Measurements from ENCODE around the gene ZNF644.

GRCh38 chr1:90995311-90995894, 26.4 kb downstream of the ZNF644 start:
- TF ChIP-seq POLR2A (IDR thresholded peaks at IDR 0.05) (no peak), CTCF (IDR thresholded peaks at IDR 0.05) (no peak)

Data from breast epithelium (tissue), 3 donors.